Adrenal gland (tissue), 5 donors: ENCODE measurements around the gene RSPH4A.

Experiments used
- POLR2A ChIP-seq, 2 donors: fragments of 450-650 bp; IDR thresholded peaks; one replicate each; pipeline ENCODE4 v1.6.1; 2017; ENCODE audit warnings: antibody characterized with exemption in 2 of 2, mild to moderate bottlenecking in 2 of 2, moderate library complexity in 1 of 2
- TF ChIP-seq, protein P1 (sequence below), 6 experiments: fragments of 450-650 bp in 4 of 6; fragments of 200-600 bp in 2 of 6; sonication (generic) in 1 of 6; IDR thresholded peaks; 1 replicate in 5 of 6; 2 replicates in 1 of 6; pipeline versions ENCODE4 v1.5.1 to v1.8.0; 2016 to 2021; ENCODE audit warnings: antibody characterized with exemption in 6 of 6, mild to moderate bottlenecking in 2 of 6, moderate library complexity in 1 of 6
- donor health status: DM: no; HTN: no; CAD: no.

DNA sequence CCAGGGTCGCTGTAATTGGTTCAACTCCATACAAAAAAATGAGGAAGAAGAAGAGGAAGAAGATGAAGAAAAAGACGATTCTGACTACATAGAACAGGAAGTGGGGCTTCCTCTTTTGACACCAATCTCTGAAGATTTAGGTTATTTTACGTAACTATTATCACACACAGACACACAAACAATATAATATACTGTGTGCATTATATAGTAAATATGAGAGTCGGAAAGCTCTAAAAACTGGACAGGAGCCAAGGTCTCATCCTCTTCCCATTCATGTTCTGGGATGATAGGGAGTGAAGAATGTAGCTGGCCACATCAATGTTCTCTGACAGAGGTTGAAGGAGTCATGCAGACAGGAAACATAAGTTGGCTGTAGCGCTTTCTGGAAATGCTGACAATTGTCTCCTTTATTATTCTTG lies 13.3 kb downstream of the RSPH4A start:
- no peak for TF ChIP-seq POLR2A (IDR thresholded peaks at IDR 0.05)
- TF ChIP-seq, protein P1, sequence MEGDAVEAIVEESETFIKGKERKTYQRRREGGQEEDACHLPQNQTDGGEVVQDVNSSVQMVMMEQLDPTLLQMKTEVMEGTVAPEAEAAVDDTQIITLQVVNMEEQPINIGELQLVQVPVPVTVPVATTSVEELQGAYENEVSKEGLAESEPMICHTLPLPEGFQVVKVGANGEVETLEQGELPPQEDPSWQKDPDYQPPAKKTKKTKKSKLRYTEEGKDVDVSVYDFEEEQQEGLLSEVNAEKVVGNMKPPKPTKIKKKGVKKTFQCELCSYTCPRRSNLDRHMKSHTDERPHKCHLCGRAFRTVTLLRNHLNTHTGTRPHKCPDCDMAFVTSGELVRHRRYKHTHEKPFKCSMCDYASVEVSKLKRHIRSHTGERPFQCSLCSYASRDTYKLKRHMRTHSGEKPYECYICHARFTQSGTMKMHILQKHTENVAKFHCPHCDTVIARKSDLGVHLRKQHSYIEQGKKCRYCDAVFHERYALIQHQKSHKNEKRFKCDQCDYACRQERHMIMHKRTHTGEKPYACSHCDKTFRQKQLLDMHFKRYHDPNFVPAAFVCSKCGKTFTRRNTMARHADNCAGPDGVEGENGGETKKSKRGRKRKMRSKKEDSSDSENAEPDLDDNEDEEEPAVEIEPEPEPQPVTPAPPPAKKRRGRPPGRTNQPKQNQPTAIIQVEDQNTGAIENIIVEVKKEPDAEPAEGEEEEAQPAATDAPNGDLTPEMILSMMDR (IDR thresholded peaks at IDR 0.05): no peak
